GM12878 (cell line): ENCODE data around the gene PROSER3.

Experiments used
- POLR2AphosphoS5 ChIP-seq: IDR thresholded peaks from 2 replicates; pipeline ENCODE4 v1.6.1; 2011; ENCODE audit warnings: mild to moderate bottlenecking, low read length, inconsistent platforms
- RAD51 ChIP-seq: fragments of 450-650 bp; IDR thresholded peaks from 2 replicates; pipeline ENCODE4 v1.6.1; 2016; ENCODE audit warnings: moderate library complexity, mild to moderate bottlenecking, inconsistent platforms
- TARDBP ChIP-seq: IDR thresholded peaks from 2 replicates; pipeline ENCODE4 v1.6.1; 2016; ENCODE audit warnings: borderline replicate concordance
- YY1 ChIP-seq: IDR thresholded peaks from 2 replicates; pipeline ENCODE4 v1.6.1; 2011; ENCODE audit warnings: low read depth, mild to moderate bottlenecking, low read length
- ZBED1 ChIP-seq: IDR thresholded peaks from 2 replicates; pipeline ENCODE4 v1.6.1; 2016; ENCODE audit warnings: borderline replicate concordance
- TF ChIP-seq, protein P1 (sequence below): fragments of 450-650 bp; IDR thresholded peaks from 2 replicates; pipeline ENCODE4 v1.6.1; 2017; ENCODE audit warnings: mild to moderate bottlenecking, moderate library complexity
- TF ChIP-seq, protein P2 (sequence below): fragments of 450-650 bp; IDR thresholded peaks from 2 replicates; pipeline ENCODE4 v1.6.1; 2018; ENCODE audit warnings: borderline replicate concordance, mild to moderate bottlenecking; ENCODE audit not compliant: partially characterized antibody
- TF ChIP-seq, protein P3 (sequence below), 3 experiments: IDR thresholded peaks in 2 of 3; conservative IDR thresholded peaks in 1 of 3; 2 replicates each; pipeline ENCODE4 v1.5.1; 2011; ENCODE audit warnings: low read depth in 3 of 3, low read length in 3 of 3, mild to moderate bottlenecking in 3 of 3, control low read depth in 2 of 3, moderate library complexity in 2 of 3, inconsistent platforms in 1 of 3, mixed read lengths in 1 of 3; ENCODE audit not compliant: control insufficient read depth in 2 of 3, insufficient read depth in 1 of 3; ENCODE audit errors: extremely low read depth in 1 of 3
- TF ChIP-seq, protein P4 (sequence below): fragments of 450-650 bp; IDR thresholded peaks from 2 replicates; pipeline ENCODE4 v1.6.1; 2017; ENCODE audit warnings: borderline replicate concordance
- TF ChIP-seq, protein P5 (sequence below): fragments of 450-650 bp; formaldehyde crosslinking; IDR thresholded peaks from 2 replicates; pipeline ENCODE4 v1.5.0; 2022; ENCODE audit warnings: mild to moderate bottlenecking, missing genetic modification characterization
- TF ChIP-seq, protein P6 (sequence below): IDR thresholded peaks from 2 replicates; pipeline ENCODE4 v1.6.1; 2011; ENCODE audit warnings: borderline replicate concordance, low read depth, mild to moderate bottlenecking, moderate library complexity, low read length; ENCODE audit not compliant: insufficient read depth, poor library complexity, severe bottlenecking

DNA sequence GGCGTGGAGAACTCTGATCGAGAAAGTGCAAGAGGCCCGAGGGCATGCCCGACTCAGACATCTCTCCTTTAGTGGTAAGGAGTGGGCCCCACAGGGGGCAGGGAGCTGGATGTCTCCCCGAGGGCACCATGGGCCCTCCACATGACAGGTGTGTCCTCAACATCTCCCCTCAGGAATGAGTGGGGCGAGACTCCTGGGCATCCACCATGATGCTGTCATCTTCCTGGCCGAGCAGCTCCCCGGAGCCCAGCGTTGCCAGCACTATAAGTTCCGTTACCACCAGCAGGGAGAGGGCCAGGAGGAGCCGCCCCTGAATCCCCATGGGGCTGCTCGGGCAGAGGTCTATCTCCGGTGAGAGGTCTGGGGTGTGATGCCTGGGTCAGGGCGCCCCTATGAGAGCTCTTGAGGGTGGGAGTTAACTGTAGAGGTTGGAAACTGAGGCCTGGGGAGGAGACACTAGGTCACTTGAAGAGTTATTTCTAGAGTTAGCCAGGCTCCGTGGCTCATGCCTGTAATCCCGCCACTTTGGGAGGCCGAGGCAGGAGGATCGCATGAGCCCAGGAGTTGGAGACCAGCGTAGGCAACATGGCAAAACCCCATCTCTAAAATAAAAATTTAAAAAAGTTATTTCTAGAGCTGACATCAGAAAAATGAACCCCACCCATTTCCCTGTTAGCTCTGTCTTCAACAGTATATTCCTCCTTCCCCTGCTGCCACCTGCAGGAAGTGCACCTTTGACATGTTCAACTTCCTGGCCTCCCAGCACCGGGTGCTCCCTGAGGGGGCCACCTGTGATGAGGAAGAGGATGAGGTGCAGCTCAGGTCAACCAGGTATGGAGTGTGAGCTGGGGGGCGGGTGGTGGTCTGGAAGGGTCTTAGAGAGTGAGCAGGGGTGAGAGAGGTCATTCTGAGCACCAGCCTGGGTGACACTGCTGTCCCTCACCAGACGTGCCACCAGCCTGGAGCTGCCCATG is 20.8 kb upstream of the PROSER3 start:
- TF ChIP-seq, protein P1, sequence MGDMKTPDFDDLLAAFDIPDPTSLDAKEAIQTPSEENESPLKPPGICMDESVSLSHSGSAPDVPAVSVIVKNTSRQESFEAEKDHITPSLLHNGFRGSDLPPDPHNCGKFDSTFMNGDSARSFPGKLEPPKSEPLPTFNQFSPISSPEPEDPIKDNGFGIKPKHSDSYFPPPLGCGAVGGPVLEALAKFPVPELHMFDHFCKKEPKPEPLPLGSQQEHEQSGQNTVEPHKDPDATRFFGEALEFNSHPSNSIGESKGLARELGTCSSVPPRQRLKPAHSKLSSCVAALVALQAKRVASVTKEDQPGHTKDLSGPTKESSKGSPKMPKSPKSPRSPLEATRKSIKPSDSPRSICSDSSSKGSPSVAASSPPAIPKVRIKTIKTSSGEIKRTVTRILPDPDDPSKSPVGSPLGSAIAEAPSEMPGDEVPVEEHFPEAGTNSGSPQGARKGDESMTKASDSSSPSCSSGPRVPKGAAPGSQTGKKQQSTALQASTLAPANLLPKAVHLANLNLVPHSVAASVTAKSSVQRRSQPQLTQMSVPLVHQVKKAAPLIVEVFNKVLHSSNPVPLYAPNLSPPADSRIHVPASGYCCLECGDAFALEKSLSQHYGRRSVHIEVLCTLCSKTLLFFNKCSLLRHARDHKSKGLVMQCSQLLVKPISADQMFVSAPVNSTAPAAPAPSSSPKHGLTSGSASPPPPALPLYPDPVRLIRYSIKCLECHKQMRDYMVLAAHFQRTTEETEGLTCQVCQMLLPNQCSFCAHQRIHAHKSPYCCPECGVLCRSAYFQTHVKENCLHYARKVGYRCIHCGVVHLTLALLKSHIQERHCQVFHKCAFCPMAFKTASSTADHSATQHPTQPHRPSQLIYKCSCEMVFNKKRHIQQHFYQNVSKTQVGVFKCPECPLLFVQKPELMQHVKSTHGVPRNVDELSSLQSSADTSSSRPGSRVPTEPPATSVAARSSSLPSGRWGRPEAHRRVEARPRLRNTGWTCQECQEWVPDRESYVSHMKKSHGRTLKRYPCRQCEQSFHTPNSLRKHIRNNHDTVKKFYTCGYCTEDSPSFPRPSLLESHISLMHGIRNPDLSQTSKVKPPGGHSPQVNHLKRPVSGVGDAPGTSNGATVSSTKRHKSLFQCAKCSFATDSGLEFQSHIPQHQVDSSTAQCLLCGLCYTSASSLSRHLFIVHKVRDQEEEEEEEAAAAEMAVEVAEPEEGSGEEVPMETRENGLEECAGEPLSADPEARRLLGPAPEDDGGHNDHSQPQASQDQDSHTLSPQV: no peak
- TF ChIP-seq, protein P2, sequence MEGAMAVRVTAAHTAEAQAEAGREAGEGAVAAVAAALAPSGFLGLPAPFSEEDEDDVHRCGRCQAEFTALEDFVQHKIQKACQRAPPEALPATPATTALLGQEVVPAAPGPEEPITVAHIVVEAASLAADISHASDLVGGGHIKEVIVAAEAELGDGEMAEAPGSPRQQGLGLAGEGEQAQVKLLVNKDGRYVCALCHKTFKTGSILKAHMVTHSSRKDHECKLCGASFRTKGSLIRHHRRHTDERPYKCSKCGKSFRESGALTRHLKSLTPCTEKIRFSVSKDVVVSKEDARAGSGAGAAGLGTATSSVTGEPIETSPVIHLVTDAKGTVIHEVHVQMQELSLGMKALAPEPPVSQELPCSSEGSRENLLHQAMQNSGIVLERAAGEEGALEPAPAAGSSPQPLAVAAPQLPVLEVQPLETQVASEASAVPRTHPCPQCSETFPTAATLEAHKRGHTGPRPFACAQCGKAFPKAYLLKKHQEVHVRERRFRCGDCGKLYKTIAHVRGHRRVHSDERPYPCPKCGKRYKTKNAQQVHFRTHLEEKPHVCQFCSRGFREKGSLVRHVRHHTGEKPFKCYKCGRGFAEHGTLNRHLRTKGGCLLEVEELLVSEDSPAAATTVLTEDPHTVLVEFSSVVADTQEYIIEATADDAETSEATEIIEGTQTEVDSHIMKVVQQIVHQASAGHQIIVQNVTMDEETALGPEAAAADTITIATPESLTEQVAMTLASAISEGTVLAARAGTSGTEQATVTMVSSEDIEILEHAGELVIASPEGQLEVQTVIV: no peak
- TF ChIP-seq TARDBP (no peak), ZBED1 (no peak), YY1 (no peak), RAD51 (no peak), POLR2AphosphoS5 (peak; percentile 1; the same call in 1 of the 2 replicates)
- TF ChIP-seq, protein P3, sequence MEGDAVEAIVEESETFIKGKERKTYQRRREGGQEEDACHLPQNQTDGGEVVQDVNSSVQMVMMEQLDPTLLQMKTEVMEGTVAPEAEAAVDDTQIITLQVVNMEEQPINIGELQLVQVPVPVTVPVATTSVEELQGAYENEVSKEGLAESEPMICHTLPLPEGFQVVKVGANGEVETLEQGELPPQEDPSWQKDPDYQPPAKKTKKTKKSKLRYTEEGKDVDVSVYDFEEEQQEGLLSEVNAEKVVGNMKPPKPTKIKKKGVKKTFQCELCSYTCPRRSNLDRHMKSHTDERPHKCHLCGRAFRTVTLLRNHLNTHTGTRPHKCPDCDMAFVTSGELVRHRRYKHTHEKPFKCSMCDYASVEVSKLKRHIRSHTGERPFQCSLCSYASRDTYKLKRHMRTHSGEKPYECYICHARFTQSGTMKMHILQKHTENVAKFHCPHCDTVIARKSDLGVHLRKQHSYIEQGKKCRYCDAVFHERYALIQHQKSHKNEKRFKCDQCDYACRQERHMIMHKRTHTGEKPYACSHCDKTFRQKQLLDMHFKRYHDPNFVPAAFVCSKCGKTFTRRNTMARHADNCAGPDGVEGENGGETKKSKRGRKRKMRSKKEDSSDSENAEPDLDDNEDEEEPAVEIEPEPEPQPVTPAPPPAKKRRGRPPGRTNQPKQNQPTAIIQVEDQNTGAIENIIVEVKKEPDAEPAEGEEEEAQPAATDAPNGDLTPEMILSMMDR (IDR thresholded peaks at IDR 0.05 in 2 of 3, conservative IDR thresholded peaks at IDR 0.05 in 1 of 3; ENCODE audit: control insufficient read depth in 2 of 3, extremely low read depth in 1 of 3, insufficient read depth in 1 of 3, low read depth in 3 of 3, low read length in 3 of 3): peak; percentile 26 to 37 (median 27); a peak in 4 of 6 replicates
- TF ChIP-seq, protein P4, sequence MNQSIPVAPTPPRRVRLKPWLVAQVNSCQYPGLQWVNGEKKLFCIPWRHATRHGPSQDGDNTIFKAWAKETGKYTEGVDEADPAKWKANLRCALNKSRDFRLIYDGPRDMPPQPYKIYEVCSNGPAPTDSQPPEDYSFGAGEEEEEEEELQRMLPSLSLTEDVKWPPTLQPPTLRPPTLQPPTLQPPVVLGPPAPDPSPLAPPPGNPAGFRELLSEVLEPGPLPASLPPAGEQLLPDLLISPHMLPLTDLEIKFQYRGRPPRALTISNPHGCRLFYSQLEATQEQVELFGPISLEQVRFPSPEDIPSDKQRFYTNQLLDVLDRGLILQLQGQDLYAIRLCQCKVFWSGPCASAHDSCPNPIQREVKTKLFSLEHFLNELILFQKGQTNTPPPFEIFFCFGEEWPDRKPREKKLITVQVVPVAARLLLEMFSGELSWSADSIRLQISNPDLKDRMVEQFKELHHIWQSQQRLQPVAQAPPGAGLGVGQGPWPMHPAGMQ: no peak
- TF ChIP-seq, protein P5, sequence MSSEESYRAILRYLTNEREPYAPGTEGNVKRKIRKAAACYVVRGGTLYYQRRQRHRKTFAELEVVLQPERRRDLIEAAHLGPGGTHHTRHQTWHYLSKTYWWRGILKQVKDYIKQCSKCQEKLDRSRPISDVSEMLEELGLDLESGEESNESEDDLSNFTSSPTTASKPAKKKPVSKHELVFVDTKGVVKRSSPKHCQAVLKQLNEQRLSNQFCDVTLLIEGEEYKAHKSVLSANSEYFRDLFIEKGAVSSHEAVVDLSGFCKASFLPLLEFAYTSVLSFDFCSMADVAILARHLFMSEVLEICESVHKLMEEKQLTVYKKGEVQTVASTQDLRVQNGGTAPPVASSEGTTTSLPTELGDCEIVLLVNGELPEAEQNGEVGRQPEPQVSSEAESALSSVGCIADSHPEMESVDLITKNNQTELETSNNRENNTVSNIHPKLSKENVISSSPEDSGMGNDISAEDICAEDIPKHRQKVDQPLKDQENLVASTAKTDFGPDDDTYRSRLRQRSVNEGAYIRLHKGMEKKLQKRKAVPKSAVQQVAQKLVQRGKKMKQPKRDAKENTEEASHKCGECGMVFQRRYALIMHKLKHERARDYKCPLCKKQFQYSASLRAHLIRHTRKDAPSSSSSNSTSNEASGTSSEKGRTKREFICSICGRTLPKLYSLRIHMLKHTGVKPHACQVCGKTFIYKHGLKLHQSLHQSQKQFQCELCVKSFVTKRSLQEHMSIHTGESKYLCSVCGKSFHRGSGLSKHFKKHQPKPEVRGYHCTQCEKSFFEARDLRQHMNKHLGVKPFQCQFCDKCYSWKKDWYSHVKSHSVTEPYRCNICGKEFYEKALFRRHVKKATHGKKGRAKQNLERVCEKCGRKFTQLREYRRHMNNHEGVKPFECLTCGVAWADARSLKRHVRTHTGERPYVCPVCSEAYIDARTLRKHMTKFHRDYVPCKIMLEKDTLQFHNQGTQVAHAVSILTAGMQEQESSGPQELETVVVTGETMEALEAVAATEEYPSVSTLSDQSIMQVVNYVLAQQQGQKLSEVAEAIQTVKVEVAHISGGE: no peak
- TF ChIP-seq, protein P6, sequence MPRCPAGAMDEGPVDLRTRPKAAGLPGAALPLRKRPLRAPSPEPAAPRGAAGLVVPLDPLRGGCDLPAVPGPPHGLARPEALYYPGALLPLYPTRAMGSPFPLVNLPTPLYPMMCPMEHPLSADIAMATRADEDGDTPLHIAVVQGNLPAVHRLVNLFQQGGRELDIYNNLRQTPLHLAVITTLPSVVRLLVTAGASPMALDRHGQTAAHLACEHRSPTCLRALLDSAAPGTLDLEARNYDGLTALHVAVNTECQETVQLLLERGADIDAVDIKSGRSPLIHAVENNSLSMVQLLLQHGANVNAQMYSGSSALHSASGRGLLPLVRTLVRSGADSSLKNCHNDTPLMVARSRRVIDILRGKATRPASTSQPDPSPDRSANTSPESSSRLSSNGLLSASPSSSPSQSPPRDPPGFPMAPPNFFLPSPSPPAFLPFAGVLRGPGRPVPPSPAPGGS: no peak
